NAMALWA (cell line): ENCODE measurements around the gene EBI3.
"Not testable (repeated sequence)": the region's sequence is repeated elsewhere in the genome, so short reads cannot be mapped to it uniquely, and the experiment has no call there.

ENCODE experiments used
- DNase-seq: peaks from one replicate; pipeline ENCODE4 v3.0.0-alpha.2; 2015; ENCODE audit warnings: low spot score

EBI3 gene

DNA sequence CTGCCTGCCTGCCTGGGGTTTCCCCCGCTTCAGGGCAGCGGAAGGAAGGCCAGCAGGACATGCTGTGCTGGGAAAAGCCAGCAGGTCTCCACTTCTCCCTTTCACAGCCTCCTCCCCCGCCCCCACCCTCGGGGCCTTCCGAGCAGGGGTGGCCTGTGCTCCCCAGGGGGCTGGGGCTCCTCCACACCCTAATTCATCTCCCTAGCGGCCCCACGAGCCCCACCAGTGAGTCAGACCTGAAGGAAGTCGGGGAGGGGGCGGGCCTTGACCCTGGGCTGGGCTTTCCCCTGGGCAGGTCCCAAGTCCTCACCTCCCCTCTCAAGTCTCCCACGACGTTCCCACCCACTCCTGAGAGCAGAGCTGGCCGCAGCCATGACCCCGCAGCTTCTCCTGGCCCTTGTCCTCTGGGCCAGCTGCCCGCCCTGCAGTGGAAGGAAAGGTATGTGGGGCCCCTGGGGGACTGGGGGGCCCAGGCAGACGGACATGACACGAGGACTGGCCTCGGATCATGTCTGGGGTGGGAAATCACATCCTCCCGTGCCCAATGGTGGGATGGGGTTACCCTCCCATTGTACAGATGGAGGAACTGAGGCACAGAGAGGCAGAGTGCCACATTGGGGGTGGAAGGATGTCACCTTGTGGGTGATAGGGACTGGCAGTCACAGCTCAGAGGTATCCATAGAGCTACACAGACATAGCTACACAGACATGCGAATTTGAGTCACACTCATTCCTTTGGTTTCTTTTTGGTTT is at the start of gene EBI3:
EBI3 (plus strand) TSS at position 345 of the 753 bp plus-strand sequence; CDS start at position 373, 28 bp downstream.
- no peak for DNase-seq

DNA sequence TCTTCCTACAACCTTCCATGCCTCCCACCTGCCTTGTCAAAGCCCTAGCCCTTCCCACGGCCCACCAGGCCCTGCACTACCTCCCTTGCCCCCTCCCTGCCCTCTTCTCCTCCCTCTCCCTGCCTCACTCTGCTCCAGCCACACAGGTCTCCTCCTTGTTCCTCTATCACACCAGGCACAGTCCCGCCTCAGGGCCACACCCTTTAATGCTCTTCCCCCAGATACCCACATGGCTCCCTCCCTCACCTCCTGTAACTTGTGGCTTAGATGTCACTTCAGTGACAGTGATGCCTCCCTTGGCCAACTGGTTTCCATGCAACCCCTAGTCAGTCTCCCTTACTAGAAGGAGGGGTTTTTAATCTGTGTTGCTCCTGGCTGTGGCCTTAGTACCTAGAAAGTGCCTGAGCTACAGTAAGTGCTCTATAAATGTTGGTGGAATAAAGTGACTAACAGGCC is 48.2 kb upstream of the EBI3 start:
- DNase-seq: peak; percentile 41

DNA sequence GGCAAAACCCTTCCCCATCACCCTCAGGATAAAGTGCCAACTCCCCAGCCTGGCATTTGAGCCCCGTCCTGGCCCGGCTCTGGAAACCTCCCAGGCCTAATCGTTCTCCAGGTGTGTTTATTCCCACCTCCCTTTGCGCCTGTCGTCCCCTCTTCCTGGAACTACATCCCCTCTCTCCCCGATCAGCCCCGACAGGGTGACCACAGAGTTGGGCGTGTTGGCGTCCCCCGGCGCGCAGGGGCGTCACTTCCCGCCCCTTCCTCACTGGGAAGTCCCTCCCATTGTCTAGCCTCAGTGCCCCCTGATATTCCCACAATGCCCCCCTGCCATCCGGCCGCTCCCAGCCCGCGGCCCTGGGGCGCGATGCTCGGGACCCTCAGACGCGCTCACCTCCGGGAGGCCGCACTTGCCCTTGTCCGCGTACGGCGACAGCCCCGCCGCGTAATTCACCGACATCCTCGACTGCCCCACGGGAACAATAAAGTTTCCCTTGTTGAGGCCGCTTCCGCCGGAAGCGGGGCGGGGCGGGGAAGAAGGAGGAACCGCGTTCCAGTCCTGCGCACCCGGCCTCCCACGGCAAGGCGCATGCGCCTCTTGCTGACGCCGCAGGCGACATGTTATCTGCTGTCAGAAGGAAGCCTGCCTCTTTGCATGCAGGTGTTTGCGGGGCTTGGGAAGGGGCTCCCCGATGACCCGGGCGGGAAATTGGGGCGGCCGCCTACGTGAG is 47.1 kb upstream of the EBI3 start, which contains the start of the genes ANKRD24 and SIRT6:
ANKRD24 (plus strand) TSS at position 606 of the 727 bp plus-strand sequence. CDS start 3,737 bp downstream, outside the sequence.
SIRT6 (minus strand) TSS at position 480 of the 727 bp plus-strand sequence; CDS start at position 456, 24 bp downstream.
- DNase-seq: peak; percentile 97

DNA sequence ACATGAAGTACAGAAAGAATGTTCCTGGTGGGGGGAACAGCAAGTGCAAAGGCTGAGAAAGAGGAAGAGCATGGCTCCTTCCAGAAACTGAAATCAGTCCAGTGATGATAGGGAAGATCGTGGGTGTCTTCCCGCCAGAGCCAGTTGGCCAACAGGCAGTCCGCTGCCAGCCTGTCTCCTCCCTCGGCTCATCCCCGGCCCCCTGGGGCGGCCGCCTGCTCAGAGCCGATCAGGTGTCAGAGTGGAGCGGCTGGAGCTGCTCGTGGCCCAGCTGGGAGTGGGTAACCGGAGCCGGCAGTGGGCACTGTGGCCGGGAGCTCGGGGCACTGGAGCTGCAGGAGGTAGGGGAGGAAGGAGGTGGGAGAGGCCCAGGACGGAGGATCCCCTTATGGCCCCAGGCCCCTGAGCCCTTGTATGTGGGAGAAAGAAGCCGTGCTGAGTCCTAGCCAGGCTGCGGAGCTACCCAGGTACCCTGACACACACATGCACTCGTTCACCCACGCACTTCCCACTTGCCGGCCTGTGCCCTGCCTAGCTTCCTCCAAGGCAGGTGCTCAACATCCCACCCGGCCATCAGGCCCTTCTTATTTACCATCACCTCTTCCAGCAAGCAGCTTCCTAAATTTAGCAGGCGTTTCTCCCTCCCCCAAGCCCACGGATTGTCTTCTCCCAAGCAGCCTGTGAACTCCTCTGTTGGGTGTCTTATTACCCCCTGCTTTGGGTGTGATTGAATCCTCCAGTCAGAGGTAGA is 45.2 kb upstream of the EBI3 start:
- no peak for DNase-seq

DNA sequence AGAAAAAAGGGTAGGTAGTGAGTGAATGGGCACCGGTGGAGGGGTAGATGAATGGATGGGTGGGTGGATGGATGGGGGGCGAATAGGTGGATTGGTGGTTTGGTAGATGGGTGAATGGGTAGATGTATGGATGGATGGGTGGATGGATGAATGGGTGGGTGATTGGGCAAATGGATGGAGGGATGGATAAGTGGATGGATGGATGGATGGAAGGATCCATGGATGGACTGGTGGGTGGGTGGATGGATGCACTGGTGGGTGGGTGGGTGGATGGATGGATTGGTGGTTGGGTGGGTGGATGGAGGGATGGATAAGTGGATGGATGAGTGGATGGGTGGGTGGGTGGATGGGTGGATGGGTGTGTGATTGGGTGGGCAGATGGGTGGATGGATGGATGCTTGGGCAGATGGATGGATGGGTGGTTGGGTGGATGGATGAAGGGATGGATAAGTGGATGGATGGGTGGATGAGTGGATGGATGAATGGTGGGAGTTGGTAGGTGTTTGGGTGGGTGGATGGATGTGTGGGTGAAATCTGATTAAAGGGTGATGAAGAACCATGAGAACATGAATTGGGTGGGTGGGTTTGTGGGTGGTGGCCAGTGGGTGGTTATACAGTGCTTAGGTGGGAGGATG is 44.5 kb upstream of the EBI3 start:
- DNase-seq: no peak

DNA sequence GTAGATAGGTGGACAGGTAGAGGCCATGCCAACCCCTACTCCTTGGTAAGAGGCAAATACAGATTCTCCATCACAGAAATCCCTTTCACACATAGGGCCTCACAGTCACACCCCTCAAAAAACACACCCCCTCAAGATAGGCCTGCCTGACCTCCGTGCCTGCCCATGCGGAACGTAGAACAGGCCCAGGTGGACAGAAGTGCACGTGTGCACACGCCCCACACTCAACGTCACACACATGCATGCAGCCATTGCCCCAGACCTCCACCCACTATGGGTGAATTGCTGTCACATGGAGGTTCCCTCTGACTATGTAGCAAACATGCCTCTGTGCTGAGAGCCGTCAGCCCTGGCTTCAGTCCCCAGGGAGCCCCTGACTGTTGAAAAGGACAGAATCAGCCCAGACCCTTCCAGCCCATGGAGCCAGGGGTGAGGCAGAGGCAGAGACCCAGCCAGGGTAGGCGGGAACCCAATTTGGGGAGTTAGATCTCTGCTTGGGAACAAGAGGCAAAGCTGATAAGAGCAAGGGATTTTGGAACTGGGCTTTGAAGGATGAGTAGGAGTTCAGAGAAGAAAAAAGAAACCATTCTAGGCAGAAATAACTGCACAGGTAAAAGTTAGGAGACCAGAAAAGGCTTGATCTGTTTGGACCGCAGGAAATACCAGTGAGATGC is 43.8 kb upstream of the EBI3 start:
- peak; percentile 63 for DNase-seq

DNA sequence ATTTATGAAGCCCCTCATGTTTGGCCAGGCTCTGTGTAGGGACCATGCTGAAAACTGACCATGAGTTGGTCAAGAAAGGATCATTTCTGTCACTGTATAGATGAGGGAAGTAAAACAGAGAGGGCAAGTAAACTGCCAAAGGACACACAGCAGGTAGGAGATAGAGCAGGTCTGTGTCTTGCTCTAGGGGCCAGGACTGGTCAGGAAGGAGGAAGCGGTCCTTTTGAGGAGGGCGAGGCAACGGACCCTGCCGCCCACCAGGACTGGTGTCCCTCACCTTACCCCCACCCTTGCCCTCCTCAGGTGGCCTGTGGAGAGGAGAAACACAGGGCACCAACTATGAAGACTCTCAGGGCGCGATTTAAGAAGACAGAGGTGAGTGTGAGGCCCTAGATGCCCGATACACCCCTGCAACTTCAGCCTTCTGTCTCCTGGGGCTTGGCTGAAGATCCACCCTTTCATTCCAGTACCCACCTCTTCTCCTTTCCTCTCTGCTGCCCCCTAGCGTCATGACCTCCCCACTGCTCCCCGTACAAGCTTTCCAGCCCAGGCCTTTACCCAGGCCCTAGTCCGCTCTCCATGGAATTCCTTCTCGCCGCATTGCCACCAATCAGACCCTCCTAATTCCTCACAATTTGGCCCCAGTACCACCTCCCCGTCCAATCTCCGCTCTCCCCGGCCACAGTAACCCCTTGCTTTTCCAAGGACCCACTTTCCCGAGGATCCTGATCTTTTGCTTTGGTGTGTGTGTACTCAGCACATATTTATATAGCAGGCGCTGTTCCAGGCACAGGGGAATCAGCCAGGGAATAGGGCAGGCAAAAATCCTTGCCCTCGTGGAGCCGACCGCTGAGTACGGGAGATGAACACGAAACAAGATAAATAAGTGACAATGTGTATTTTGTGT is 43.0 kb upstream of the EBI3 start:
- peak; percentile 86 for DNase-seq

DNA sequence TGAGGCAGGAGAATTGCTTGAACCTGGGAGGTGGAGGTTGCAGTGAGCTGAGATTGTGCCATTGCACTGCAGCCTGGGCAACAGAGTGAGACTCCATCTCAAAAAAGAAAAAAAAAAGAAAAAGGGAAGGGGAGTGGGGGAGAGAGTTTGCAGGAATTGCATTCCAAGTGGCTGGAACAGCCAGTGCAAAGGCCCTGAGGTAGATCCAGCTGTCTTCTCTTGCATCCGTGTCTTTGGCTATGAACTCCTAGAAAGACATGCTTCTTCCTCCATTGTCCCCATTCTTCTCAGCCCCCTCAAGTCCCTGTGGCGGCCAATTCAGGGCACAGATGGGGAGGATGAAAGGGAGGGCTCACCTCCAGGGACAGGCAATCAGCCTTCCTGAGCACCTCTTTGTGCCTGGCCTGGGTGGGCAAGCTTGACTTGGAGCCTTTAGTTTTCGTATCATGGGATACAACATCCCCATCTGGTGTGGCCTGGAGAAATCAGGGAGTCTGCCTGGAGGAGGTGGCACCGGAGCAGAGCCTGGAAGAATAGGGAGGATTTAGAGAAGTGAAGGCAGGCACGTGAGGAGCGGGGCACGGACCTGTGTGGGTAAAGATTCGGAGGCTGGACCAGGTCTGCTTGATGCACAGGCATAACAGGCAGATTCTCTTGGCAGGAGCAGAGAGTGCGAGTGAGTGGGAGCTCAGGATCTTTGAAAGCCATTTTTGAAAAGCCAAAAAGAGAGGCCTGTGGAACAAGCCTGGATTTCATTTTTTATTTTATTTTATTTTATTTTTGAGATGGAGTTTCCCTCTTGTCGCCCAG is 41.8 kb upstream of the EBI3 start:
- DNase-seq: no peak

DNA sequence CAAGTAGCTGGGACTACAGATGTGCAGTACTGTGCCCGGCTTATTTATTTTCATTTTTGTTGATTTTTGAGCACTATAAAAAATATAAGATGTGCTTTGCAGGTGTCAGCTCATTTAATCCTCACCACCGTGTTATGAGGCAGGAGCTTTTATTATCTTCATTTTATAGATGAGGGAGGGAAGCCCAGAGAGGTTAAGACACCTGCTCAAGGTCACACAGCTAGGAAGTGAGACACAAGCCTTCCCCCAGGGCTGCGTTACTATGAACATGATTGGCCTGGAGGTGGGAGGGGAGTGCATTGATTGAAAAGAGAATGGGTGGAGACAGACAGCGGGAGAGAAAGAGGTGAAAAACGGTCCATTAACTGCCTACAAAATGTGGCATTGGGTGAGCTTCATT is 39.7 kb upstream of the EBI3 start:
- no peak for DNase-seq

DNA sequence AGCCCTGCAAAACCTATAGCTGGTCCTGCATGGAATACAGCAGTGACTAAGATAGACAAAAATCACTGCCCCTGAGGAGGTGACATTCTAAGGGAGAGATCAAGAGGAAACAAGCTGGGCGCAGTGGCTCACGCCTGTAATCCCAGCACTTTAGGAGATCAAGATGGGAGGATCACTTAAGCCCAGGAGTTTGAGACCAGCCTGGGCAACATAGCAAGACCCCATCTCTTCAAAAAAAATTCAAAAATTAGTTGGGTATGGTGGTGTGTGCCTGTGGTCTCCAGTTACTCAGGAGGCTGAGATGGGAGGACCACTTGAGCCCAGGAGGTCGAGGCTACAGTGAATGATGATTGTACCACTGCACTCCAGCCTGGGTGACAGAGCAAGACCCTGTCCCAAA is 36.8 kb upstream of the EBI3 start:
- not testable (repeated sequence) for DNase-seq

DNA sequence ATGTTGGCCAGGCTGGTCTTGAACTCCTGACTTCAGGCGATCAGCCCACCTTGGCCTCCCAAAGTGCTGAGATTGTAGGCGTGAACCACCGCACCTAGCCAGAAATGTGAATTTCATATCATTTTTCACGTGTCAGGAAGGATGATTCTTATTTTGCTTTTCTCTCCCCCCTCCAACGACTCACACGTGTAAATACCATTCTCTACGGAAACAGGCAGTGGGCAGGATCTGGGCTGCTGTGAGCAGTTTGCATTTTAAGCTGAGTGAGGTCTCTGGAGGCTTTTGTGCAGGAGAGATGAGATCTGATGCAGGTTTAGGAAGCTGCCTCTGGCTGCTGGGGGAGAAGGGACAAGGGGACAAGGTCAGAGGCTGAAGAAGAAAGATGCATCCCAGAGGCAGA is 35.0 kb upstream of the EBI3 start:
- no peak for DNase-seq

DNA sequence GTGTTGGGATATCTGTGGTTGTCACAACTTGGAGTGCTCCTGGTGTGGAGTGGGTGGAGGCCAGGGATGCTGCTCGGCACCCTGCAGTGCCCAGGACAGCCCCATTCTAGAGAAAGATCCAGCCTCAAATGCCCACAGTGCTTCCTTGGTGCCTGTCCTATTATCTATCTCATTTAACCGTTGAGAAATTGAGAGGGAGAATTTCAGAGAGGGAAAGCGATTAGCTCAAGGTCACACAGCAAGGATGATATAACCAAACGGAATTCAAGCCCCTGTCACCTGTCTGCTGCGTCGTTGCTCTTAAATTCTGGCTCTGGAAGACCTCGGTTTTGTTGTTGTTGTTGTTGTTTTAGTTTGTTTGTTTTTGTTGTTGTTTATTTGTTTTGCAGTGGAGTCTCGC is 33.3 kb upstream of the EBI3 start:
- DNase-seq: no peak

DNA sequence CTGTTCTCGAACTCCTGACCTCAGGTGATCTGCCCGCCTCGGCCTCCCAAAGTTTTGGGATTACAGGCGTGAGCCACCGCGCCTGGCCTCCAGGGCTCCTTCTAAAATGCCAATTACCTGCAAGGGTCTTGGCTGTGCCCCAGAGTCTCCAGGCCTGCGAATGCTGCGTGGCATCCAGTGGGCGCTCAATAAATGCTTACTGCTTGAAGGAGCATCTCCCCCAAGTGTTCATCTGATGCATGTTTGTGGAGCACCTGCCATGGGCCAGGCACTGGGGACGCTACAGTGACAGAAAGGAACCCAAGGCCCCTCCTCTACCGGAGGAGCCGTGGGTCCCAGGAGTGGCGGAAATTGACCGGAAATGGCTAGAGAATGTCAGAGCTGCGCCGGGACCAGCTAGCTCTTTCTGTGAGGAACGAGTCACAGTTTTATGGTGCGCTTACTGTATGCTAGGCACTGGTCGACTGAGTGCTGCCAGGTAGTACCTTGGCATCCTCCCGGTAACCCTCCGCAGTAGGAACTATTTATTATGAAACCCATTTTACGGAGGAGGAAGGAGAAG is 32.7 kb upstream of the EBI3 start:
- no peak for DNase-seq

DNA sequence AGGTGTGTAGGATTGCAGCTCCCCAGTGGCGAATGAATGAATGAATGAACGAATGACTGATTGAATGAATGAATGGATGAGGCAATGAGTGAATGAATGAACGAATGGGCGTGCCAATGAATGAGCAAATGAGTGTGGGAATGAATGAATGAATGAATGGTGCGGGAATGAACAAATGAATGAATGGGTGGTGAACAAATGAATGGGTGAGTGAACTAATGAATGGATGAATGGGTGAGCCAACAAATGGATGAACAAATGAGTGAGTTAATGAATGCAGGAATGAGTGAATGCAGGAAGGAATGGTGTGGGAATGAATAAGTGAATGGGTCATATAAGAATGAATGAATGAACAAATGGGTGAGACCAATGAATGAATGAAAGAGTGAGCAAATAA is 32.1 kb upstream of the EBI3 start:
- no peak for DNase-seq

DNA sequence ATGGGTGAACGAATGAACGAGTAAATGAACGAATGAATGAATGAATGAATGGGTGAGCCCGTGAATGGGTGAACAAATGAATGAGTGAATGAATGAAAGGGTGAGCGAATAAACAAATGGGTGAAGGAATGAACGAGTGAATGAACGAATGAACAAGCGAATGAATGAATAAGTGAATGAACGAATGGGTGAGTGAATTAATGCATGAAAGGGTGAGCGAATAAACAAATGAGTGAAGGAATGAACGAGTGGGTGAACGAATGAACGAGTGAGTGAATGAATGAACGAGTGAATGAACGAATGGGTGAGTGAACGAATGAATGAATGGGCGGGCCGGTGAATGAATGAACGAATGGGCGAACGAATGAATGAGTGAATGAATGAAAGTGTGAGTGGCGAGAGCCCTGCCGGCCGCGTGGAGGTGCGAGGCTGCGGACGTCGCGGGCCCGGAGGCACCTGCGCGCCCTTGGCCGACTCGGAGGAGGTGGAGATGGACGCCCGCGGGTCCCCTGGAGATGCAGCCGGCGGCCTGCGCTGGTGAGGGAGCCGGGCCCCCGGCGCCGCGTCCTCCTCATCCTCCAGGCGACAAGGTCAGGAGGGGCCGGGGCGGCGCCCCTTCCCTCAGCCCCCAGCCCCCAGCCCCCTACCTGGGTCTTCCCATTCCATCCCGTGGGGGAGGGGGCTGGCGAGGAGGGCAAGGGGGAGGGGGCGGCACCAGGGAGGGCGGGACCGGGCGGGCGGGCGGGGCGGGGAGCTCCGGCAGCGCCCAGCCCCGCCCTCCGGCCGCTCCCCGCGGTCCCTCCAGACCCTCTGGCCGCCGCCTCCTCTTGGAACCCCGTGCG is 31.5 kb upstream of the EBI3 start:
- no peak for DNase-seq

DNA sequence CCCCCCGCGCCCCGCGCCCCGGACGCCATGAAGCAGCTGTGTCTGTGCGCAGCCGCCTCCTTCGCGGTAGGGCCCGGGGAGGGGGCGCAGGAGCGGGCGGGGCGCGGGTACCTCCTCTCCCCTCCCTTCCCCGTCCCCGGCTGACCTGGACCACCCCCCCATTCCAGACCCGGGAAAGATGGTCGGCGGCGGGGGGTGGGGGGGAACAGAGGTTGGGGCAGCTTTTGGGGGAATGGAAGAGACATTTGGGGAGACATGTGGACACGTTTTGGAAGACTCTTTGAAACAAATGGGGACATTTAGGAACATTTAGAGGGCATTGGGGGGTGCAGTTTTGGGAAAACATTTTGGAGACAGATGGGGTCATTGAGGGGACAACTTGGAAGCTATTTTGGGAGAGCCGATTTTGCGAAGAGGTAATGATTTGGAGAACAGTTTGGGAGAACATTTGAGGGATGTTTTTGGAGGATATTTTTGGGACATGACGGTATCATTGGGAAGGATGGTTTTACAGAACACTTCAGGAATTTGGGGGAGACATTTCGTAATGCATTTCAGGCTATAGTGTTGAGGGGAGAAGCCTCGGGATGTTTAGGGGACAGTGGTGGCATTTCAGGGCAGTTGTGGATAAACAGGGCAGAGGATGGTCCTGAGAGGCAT is 30.7 kb upstream of the EBI3 start:
- DNase-seq: no peak

DNA sequence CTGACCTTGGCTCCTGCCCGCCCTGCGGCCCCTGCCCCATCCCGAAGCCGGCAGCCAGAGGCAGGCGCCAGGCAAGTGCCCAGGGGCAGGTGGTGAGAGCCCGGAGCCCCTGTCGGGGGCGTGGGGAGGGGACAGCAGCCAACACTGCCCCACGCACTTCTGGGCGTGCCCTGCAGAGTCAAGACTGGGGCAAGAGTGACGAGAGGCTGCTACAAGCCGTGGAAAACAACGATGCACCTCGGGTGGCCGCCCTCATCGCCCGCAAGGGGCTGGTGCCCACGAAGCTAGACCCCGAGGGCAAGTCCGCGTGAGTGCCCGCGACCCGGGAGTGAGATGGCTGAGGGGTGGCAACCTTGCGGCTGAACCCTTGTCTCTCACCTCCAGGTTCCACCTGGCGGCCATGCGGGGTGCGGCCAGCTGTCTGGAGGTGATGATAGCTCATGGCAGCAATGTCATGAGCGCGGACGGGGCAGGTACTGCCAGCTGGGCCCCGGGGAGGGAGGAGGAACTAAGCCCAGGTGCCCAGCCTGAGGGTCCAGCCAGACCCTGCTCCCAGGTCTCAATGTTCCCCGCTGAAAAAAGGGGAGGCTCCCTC is 29.5 kb upstream of the EBI3 start:
- DNase-seq: no peak
